Suppressor macrophage (primary cell): ENCODE results near the gene CLDN9.

Experiments
- DNase-seq, 4 experiments: peaks; one replicate each; pipeline ENCODE4 v3.0.0-alpha.2; 2020 to 2022
- total RNA-seq, 17 experiments: gene quantifications; one replicate each; lab custom pipeline; 2026; ENCODE audit warnings: mixed read lengths in 6 of 17, inconsistent platforms in 3 of 17; lab: John Stamatoyannopoulos, UW

CLDN9 gene
- total RNA-seq, result 0 to 0.66 (median 0) reads per million in 17 experiments

- no peak for DNase-seq
Measured at GRCh38 chr16:3012828-3013420, at the start of gene CLDN9. TSS of gene CLDN9 (plus strand) at chr16:3012923. CDS start at chr16:3013363, 440 bp downstream.

GRCh38 chr16:2963074-2963722, 49.5 kb upstream of the CLDN9 start:
- DNase-seq, result no peak

GRCh38 chr16:2963723-2964474, 48.8 kb upstream of the CLDN9 start, which contains the start of gene KREMEN2:
TSS of gene KREMEN2 (plus strand) at chr16:2964275. CDS start at chr16:2964521, 246 bp downstream.
- DNase-seq, result peak; percentile 49 to 72 (median 54)

- DNase-seq, result peak in 3 of 4 experiments; percentile 43 to 66 (median 43)
Measured at GRCh38 chr16:2964475-2965336, 48.0 kb upstream of the CLDN9 start.

GRCh38 chr16:2966043-2966807, 46.5 kb upstream of the CLDN9 start:
- DNase-seq, result no peak

- DNase-seq, result peak in 3 of 4 experiments; percentile 28 to 54 (median 35)
Measured at GRCh38 chr16:2966808-2967191, 45.9 kb upstream of the CLDN9 start.

GRCh38 chr16:2967211-2967631, 45.5 kb upstream of the CLDN9 start:
- DNase-seq, result no peak

GRCh38 chr16:2967721-2968161, 45.0 kb upstream of the CLDN9 start:
- DNase-seq, result no peak

GRCh38 chr16:2968368-2968737, 44.4 kb upstream of the CLDN9 start:
- DNase-seq, result peak in 1 of 4 experiments; percentile 23

GRCh38 chr16:2968738-2969544, 43.8 kb upstream of the CLDN9 start, which contains the start of gene PAQR4:
TSS of gene PAQR4 (plus strand) at chr16:2969348. CDS start at chr16:2969675, 327 bp downstream.
- DNase-seq, result peak; percentile 96 to 99 (median 98)

- DNase-seq, result peak; percentile 89 to 96 (median 94)
Measured at GRCh38 chr16:2969545-2970521, 42.9 kb upstream of the CLDN9 start.

GRCh38 chr16:2970563-2970962, 42.2 kb upstream of the CLDN9 start:
- no peak for DNase-seq

GRCh38 chr16:2971134-2971984, 41.4 kb upstream of the CLDN9 start:
- DNase-seq, result no peak

GRCh38 chr16:2971985-2972784, 40.5 kb upstream of the CLDN9 start:
- no peak for DNase-seq

GRCh38 chr16:2973093-2973492, 39.6 kb upstream of the CLDN9 start:
- DNase-seq, result no peak

GRCh38 chr16:2973605-2974318, 39.0 kb upstream of the CLDN9 start:
- no peak for DNase-seq
